ENCODE results near the gene ARHGEF3. TPM values are rescaled to one million over a fixed set of nuclear protein-coding genes. Genes with fewer than 3 reads are reported as not detected.

Gene ARHGEF3
- total RNA-seq, 1 donor from 2014 or later = 16.5 TPM

GRCh38 chr3:56682462-56683121 lies 119.2 kb downstream of the ARHGEF3 start:
- intact Hi-C loops (cut with micrococcal nuclease) = no loop called here
- Histone ChIP-seq H3K9me3 (replicated peaks) (no peaks in the 10 kb centered on the region), H3K4me3 (peak overlapping the region; percentile 98), H3K4me1 (peaks cover 45% of the 10 kb centered on the region), H3K27ac (replicated peaks) (peak overlapping the region; percentile 100), H3K36me3 (no peaks in the 10 kb centered on the region), H3K27me3 (ENCODE audit: low read depth) (no peaks in the 10 kb centered on the region)
- DNase-seq = peak; percentile 74
- TF ChIP-seq CTCF (IDR thresholded peaks at IDR 0.05; ENCODE audit: borderline replicate concordance) = no peak

- H3K27me3 ChIP-seq (ENCODE audit: low read depth) = no peaks in the 10 kb centered on the region
- H3K36me3 ChIP-seq = no peaks in the 10 kb centered on the region
- no peaks in the 10 kb centered on the region for H3K9me3 ChIP-seq (replicated peaks)
- H3K4me3 ChIP-seq = peak overlapping the region; percentile 98
- H3K4me1 ChIP-seq = peaks cover 45% of the 10 kb centered on the region
- intact Hi-C loops (cut with micrococcal nuclease) = no loop called here
- H3K27ac ChIP-seq (replicated peaks) = peak overlapping the region; percentile 100
- no peak for DNase-seq
- TF ChIP-seq CTCF (IDR thresholded peaks at IDR 0.05; ENCODE audit: borderline replicate concordance) = no peak
Observed at GRCh38 chr3:56681984-56682461, 119.7 kb downstream of the ARHGEF3 start.

GRCh38 chr3:56680054-56680580 lies 121.6 kb downstream of the ARHGEF3 start:
- H3K4me3 ChIP-seq = no peak overlapping the region

More at GRCh38 chr3:56680054-56680580, 121.6 kb downstream of the ARHGEF3 start:
- DNase-seq = no peak
- no peak for TF ChIP-seq CTCF (IDR thresholded peaks at IDR 0.05; ENCODE audit: borderline replicate concordance)
- H3K9me3 ChIP-seq (replicated peaks) = no peaks in the 10 kb centered on the region
- no peaks in the 10 kb centered on the region for H3K27me3 ChIP-seq (ENCODE audit: low read depth)
- H3K4me1 ChIP-seq = peaks cover 53% of the 10 kb centered on the region
- intact Hi-C loops (cut with micrococcal nuclease) = no loop called here
- H3K36me3 ChIP-seq = no peaks in the 10 kb centered on the region
- H3K27ac ChIP-seq (replicated peaks) = no peak overlapping the region

Other genes starting within 250 kb of the ARHGEF3 start
- gene CCDC66, start 244.8 kb downstream of the ARHGEF3 start, total RNA-seq = 18.3 TPM
- 25.8 TPM for gene TASOR, start 118.7 kb downstream of the ARHGEF3 start, total RNA-seq